ENCODE data around the gene GCA.

The GCA gene

DNA sequence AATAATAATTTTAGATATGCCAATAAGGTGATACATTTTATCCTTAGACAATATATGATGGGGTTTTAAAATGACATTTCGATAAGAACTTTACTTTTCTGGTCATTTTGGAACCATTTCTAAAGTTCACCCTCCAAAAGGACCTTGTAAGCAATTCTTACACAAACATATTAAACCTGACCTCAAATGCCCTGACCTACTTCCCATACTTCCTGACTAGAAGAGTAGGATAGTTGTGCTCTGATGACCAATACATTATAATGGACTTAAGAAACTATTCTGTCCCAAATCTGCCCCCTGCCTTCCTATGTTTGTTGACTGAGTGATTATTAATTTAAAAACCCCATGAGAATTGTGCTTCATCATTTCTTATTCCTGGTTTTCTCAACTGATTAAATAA is 24.6 kb downstream of the GCA start:
- H3K4me3 ChIP-seq (ENCODE audit: insufficient read depth, low read depth, low read length): no peak overlapping the region
- no peaks in the 10 kb centered on the region for H3K36me3 ChIP-seq (ENCODE audit: control insufficient read depth, insufficient read depth, low read length)
- 88% methylated on average over 1 of the region's 1 CpG; no CpG with 5 or more reads in 1 of the 2 experiments for WGBS, 2 experiments
- no peaks in the 10 kb centered on the region for H3K9me3 ChIP-seq (ENCODE audit: control insufficient read depth, low read length)
- H3K27ac ChIP-seq (ENCODE audit: insufficient read depth, low read depth, low read length, poor library complexity, severe bottlenecking): no peak overlapping the region
- no peaks in the 10 kb centered on the region for H3K27me3 ChIP-seq (ENCODE audit: control insufficient read depth, insufficient read depth, low read length, poor library complexity, severe bottlenecking)
- no peaks in the 10 kb centered on the region for H3K4me1 ChIP-seq (ENCODE audit: control insufficient read depth, insufficient read depth, low read length)

DNA sequence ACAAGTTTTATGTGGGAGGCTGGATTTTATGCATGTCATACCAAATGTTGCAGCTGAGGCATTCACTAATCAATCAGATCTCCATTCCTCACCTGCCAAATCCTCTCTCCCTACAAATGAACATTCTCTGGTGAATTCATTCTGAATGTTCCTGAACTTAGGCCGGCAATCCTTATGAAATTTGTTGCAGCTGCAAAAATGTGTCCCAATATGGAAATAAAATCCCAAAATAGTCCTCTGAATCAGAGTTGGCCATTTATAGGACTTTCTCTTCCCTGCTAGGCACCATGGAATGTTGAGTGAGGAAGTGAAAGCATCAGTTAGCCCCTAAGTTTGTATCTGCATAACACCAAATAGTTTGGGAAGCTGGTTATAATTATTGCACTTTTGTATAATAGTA is 25.6 kb downstream of the GCA start:
- no peaks in the 10 kb centered on the region for H3K4me1 ChIP-seq (ENCODE audit: control insufficient read depth, insufficient read depth, low read length)
- 89 to 91% methylated on average over 1 of the region's 1 CpG for WGBS, 2 experiments
- H3K9me3 ChIP-seq (ENCODE audit: control insufficient read depth, low read length): no peaks in the 10 kb centered on the region
- H3K4me3 ChIP-seq (ENCODE audit: insufficient read depth, low read depth, low read length): no peak overlapping the region
- no peaks in the 10 kb centered on the region for H3K36me3 ChIP-seq (ENCODE audit: control insufficient read depth, insufficient read depth, low read length)
- H3K27me3 ChIP-seq (ENCODE audit: control insufficient read depth, insufficient read depth, low read length, poor library complexity, severe bottlenecking): no peaks in the 10 kb centered on the region
- H3K27ac ChIP-seq (ENCODE audit: insufficient read depth, low read depth, low read length, poor library complexity, severe bottlenecking): no peak overlapping the region

DNA sequence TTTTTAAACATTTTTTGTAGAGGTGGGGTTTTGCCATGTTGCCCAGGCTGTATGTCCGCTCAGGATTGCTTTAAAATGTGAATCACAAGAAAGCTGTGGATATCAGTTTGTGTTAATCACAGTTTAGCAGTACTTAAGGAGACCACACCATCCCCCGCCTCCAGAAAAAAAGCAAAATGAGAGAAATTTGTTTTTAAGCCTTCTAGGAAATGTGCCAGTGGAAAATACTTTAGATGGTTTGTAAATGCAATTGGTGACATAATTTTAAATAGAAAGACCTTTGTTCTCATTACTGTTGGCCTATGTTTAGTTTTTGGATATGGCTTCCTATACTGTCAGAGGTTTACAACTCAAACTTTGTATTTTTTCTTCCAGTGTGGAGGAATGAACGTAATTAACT is 27.0 kb downstream of the GCA start:
- Histone ChIP-seq H3K27me3 (ENCODE audit: control insufficient read depth, insufficient read depth, low read length, poor library complexity, severe bottlenecking) (no peaks in the 10 kb centered on the region), H3K4me1 (ENCODE audit: control insufficient read depth, insufficient read depth, low read length) (no peaks in the 10 kb centered on the region), H3K4me3 (ENCODE audit: insufficient read depth, low read depth, low read length) (no peak overlapping the region), H3K36me3 (ENCODE audit: control insufficient read depth, insufficient read depth, low read length) (no peaks in the 10 kb centered on the region), H3K9me3 (ENCODE audit: control insufficient read depth, low read length) (no peaks in the 10 kb centered on the region), H3K27ac (ENCODE audit: insufficient read depth, low read depth, low read length, poor library complexity, severe bottlenecking) (no peak overlapping the region)
- WGBS, 2 experiments: 86 to 100% methylated on average over 2 to 3 of the region's 3 CpGs

DNA sequence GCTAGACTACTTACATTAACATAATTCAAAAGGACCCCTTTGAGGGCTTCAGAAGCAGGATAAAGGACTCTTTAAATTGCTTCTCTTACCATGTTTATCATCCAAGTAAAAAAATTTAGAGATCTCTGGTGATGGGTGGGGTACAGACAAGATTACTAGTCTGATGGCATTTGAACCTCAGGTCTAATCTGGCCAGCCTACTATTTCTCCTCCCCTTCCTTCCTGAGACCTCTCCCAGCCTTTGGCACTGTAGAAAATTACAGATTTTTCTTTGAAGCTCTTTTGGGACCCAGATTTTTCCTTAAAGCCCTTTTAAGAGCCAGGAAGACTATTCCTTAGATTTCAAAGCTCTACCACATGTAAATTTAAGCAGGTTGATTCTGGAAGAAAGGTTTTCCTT is 28.9 kb downstream of the GCA start:
- Histone ChIP-seq H3K4me1 (ENCODE audit: control insufficient read depth, insufficient read depth, low read length) (no peaks in the 10 kb centered on the region), H3K36me3 (ENCODE audit: control insufficient read depth, insufficient read depth, low read length) (no peaks in the 10 kb centered on the region), H3K9me3 (ENCODE audit: control insufficient read depth, low read length) (no peaks in the 10 kb centered on the region), H3K27me3 (ENCODE audit: control insufficient read depth, insufficient read depth, low read length, poor library complexity, severe bottlenecking) (no peaks in the 10 kb centered on the region), H3K4me3 (ENCODE audit: insufficient read depth, low read depth, low read length) (no peak overlapping the region), H3K27ac (ENCODE audit: insufficient read depth, low read depth, low read length, poor library complexity, severe bottlenecking) (no peak overlapping the region)

DNA sequence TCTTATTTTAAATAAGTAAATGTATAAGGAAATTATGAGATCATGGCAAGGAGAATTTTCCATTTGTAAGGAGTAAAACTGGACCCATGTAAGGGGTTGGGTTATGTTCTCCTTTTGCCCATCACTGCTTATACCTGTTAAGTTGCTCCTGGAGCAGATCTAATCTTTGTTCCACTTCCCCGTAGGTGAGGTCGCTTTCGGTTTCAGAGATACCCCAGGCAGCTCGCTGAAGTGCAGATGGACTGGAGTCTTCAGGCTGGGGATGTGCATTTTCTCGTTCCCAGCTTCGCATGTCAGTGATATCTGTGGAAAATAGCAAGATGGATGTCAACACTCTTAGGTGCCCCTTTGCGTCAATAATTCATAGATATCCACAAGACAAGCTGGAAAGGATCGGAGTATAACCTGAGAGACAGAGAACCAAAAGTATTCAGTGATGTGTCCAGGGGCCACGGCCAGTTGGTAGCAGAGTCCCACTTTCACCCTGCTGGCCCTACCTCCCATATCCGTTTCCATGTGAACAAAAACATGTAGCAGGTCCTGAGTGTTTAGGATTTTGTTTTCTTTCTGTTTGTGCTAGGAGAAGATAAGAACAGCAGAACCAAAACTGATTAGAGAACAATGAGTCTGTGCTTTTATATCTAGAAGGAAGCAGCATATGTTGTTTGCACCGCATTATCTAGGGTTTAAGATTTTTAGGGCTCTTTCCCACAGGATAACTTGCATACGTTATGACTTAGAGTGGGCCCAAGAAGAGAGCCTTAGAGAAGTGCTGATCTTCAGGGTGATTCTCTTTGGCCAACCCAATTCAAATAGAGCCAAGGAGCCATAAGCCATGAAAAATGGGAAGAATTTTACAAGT is 36.0 kb downstream of the GCA start:
- no peaks in the 10 kb centered on the region for H3K4me1 ChIP-seq (ENCODE audit: control insufficient read depth, insufficient read depth, low read length)
- no peaks in the 10 kb centered on the region for H3K27me3 ChIP-seq (ENCODE audit: control insufficient read depth, insufficient read depth, low read length, poor library complexity, severe bottlenecking)
- H3K4me3 ChIP-seq (ENCODE audit: insufficient read depth, low read depth, low read length): no peak overlapping the region
- no peaks in the 10 kb centered on the region for H3K9me3 ChIP-seq (ENCODE audit: control insufficient read depth, low read length)
- 95 to 98% methylated on average over 11 to 12 of the region's 12 CpGs for WGBS, 2 experiments
- H3K36me3 ChIP-seq (ENCODE audit: control insufficient read depth, insufficient read depth, low read length): no peaks in the 10 kb centered on the region
- no peak overlapping the region for H3K27ac ChIP-seq (ENCODE audit: insufficient read depth, low read depth, low read length, poor library complexity, severe bottlenecking)

DNA sequence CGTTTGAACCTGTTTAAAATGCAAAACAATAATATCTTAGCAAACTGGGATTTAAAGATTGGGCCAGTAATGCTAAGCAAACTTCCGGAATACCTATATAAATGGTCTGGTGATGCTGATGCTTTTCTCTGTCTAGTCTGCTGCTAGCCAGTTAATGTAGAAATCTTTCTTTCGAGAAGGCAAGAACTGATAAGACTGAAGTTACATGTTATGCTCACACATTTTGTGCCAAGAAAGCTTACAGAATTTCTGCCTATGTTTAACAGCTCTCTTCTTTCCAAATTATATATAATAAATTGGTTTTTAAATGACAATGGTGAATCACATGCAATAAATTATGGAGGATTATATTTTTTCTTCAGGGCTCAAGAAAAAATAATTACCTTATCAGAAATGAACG is 37.9 kb downstream of the GCA start:
- H3K4me1 ChIP-seq (ENCODE audit: control insufficient read depth, insufficient read depth, low read length): no peaks in the 10 kb centered on the region
- no peaks in the 10 kb centered on the region for H3K36me3 ChIP-seq (ENCODE audit: control insufficient read depth, insufficient read depth, low read length)
- no peak overlapping the region for H3K4me3 ChIP-seq (ENCODE audit: insufficient read depth, low read depth, low read length)
- H3K27ac ChIP-seq (ENCODE audit: insufficient read depth, low read depth, low read length, poor library complexity, severe bottlenecking): no peak overlapping the region
- no peaks in the 10 kb centered on the region for H3K9me3 ChIP-seq (ENCODE audit: control insufficient read depth, low read length)
- H3K27me3 ChIP-seq (ENCODE audit: control insufficient read depth, insufficient read depth, low read length, poor library complexity, severe bottlenecking): no peaks in the 10 kb centered on the region
- 92 to 96% methylated on average over 3 of the region's 4 CpGs for WGBS, 2 experiments

DNA sequence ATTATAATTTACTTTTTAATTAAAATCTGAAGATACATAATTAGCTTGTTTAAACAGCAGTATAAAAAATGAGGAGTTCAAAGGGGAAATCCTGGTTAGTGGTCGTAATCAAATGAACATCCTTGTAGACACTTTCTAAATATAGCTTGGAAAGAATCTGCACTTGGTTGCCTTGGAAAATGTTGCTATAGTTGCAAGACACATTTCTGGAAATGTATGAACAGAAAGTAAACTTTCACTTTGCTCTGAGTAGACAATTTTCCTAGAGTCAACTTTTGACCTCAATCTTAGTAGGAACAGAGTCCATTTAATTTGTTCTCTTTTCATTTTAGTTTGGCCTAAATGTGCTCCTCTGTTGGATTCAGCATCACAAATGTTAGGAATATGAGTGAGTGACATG is 38.3 kb downstream of the GCA start:
- Histone ChIP-seq H3K36me3 (ENCODE audit: control insufficient read depth, insufficient read depth, low read length) (no peaks in the 10 kb centered on the region), H3K27ac (ENCODE audit: insufficient read depth, low read depth, low read length, poor library complexity, severe bottlenecking) (no peak overlapping the region), H3K4me3 (ENCODE audit: insufficient read depth, low read depth, low read length) (no peak overlapping the region)

DNA sequence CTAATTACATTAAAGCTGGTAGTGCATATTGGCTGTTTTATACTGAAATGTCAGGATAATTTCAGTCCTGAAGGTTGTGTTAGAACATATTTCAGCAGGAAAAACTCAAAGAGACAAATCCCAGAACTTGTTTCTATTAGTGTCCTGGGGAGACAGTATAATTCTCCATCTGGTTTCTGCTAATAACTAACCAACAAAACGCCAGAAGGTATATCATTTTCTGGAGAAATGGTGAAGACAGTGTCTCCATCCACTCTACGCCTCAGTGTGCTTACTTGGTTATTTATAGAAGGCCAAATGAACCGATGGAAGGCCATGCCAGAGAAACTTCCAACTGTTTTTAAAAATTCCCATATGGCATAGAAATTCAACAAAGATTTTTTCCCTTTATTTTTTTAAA is 41.6 kb downstream of the GCA start:
- no peak overlapping the region for H3K4me3 ChIP-seq (ENCODE audit: insufficient read depth, low read depth, low read length)
- H3K27ac ChIP-seq (ENCODE audit: insufficient read depth, low read depth, low read length, poor library complexity, severe bottlenecking): no peak overlapping the region
- WGBS, 2 experiments: 89 to 92% methylated on average over 3 of the region's 3 CpGs

More for the DNA sequence above, 38.3 kb downstream of the GCA start:
- WGBS, 2 experiments: 96 to 100% methylated on average over 1 of the region's 1 CpG
- no peaks in the 10 kb centered on the region for H3K9me3 ChIP-seq (ENCODE audit: control insufficient read depth, low read length)
- H3K4me1 ChIP-seq (ENCODE audit: control insufficient read depth, insufficient read depth, low read length): no peaks in the 10 kb centered on the region
- no peaks in the 10 kb centered on the region for H3K27me3 ChIP-seq (ENCODE audit: control insufficient read depth, insufficient read depth, low read length, poor library complexity, severe bottlenecking)

DNA sequence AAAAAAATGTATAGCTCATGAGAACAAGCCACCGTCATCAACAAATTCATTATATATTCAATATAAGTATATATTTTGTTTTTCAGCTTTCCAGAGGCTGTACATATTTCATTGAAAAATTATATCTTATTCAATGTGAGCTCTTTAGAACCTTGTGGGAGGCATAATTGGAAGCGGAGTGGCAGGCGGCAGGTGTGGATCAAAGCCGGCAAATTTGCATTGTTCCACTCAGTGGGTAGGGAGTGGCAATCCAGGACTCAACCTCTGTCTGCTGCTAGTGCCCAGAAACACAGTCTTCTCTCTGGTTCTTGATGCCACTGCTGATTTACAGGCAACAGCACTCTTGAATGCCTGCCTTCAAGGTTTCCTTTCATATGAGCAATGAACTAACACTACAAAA is 46.9 kb downstream of the GCA start:
- WGBS, 2 experiments: 95 to 96% methylated on average over 3 of the region's 4 CpGs
- Histone ChIP-seq H3K27ac (ENCODE audit: insufficient read depth, low read depth, low read length, poor library complexity, severe bottlenecking) (no peak overlapping the region), H3K4me1 (ENCODE audit: control insufficient read depth, insufficient read depth, low read length) (no peaks in the 10 kb centered on the region), H3K36me3 (ENCODE audit: control insufficient read depth, insufficient read depth, low read length) (no peaks in the 10 kb centered on the region), H3K27me3 (ENCODE audit: control insufficient read depth, insufficient read depth, low read length, poor library complexity, severe bottlenecking) (no peaks in the 10 kb centered on the region), H3K9me3 (ENCODE audit: control insufficient read depth, low read length) (no peaks in the 10 kb centered on the region), H3K4me3 (ENCODE audit: insufficient read depth, low read depth, low read length) (no peak overlapping the region)

More for the DNA sequence above, 41.6 kb downstream of the GCA start:
- H3K9me3 ChIP-seq (ENCODE audit: control insufficient read depth, low read length): no peaks in the 10 kb centered on the region
- H3K27me3 ChIP-seq (ENCODE audit: control insufficient read depth, insufficient read depth, low read length, poor library complexity, severe bottlenecking): no peaks in the 10 kb centered on the region
- no peaks in the 10 kb centered on the region for H3K4me1 ChIP-seq (ENCODE audit: control insufficient read depth, insufficient read depth, low read length)
- H3K36me3 ChIP-seq (ENCODE audit: control insufficient read depth, insufficient read depth, low read length): no peaks in the 10 kb centered on the region

DNA sequence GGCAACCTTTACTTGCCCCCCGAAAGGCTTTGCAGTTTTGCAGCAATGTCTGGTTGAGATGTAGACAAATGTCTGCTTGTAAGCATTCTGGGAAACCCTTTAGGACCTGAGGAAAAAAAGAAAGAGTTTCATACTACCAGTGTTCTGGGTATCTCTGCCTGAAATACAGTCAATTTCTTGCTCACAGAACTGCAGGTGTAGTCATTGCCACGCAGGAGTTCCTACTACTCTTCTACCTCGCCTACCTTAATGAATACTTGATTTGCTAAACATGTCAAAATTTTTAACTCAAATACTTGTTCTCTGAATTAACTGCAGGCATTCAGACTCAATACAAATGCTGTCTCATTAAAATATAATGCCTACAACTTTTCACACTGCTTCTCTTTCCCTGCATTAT is 56.4 kb downstream of the GCA start:
- H3K9me3 ChIP-seq (ENCODE audit: control insufficient read depth, low read length): no peaks in the 10 kb centered on the region
- no peak overlapping the region for H3K4me3 ChIP-seq (ENCODE audit: insufficient read depth, low read depth, low read length)
- WGBS, 2 experiments: 92 to 93% methylated on average over 3 of the region's 3 CpGs
- H3K27ac ChIP-seq (ENCODE audit: insufficient read depth, low read depth, low read length, poor library complexity, severe bottlenecking): no peak overlapping the region
- H3K36me3 ChIP-seq (ENCODE audit: control insufficient read depth, insufficient read depth, low read length): no peaks in the 10 kb centered on the region
- no peaks in the 10 kb centered on the region for H3K4me1 ChIP-seq (ENCODE audit: control insufficient read depth, insufficient read depth, low read length)
- no peaks in the 10 kb centered on the region for H3K27me3 ChIP-seq (ENCODE audit: control insufficient read depth, insufficient read depth, low read length, poor library complexity, severe bottlenecking)
